HEK293 (cell line): ENCODE measurements around the gene STX5.

ENCODE experiments used
- SETDB1 ChIP-seq: IDR thresholded peaks from one replicate; pipeline ENCODE4 v1.6.1; 2017; ENCODE audit warnings: mild to moderate bottlenecking, low read length, moderate library complexity, mixed read lengths; ENCODE audit not compliant: insufficient read length
- YY1 ChIP-seq: fragments of 450-650 bp; formaldehyde crosslinking; IDR thresholded peaks from 2 replicates; pipeline ENCODE4 v1.5.1; 2018; ENCODE audit warnings: missing biosample characterization, missing genetic modification characterization
- ZBTB7A ChIP-seq: fragments of 450-650 bp; formaldehyde crosslinking; IDR thresholded peaks from 2 replicates; pipeline ENCODE4 v1.5.1; 2016; ENCODE audit warnings: low read depth, missing biosample characterization, missing genetic modification characterization
- ZNF138 ChIP-seq: fragments of 450-650 bp; formaldehyde crosslinking; IDR thresholded peaks from 2 replicates; pipeline ENCODE4 v1.5.1; 2016; ENCODE audit warnings: missing biosample characterization, missing genetic modification characterization, borderline replicate concordance
- ZNF404 ChIP-seq: fragments of 450-650 bp; formaldehyde crosslinking; IDR thresholded peaks from 2 replicates; pipeline ENCODE4 v1.5.1; 2017; ENCODE audit warnings: missing biosample characterization, missing genetic modification characterization
- TF ChIP-seq, protein P1 (sequence below): fragments of 450-650 bp; formaldehyde crosslinking; IDR thresholded peaks from 2 replicates; pipeline ENCODE4 v1.5.1; 2016; ENCODE audit warnings: missing biosample characterization, missing genetic modification characterization, borderline replicate concordance
- TF ChIP-seq, protein P2 (sequence below): fragments of 450-650 bp; formaldehyde crosslinking; IDR thresholded peaks from 2 replicates; pipeline ENCODE4 v1.5.1; 2016; ENCODE audit warnings: missing biosample characterization, missing genetic modification characterization
- TF ChIP-seq, protein P3 (sequence below): fragments of 450-650 bp; formaldehyde crosslinking; IDR thresholded peaks from 2 replicates; pipeline ENCODE4 v1.5.1; 2016; ENCODE audit warnings: missing biosample characterization, missing genetic modification characterization

DNA sequence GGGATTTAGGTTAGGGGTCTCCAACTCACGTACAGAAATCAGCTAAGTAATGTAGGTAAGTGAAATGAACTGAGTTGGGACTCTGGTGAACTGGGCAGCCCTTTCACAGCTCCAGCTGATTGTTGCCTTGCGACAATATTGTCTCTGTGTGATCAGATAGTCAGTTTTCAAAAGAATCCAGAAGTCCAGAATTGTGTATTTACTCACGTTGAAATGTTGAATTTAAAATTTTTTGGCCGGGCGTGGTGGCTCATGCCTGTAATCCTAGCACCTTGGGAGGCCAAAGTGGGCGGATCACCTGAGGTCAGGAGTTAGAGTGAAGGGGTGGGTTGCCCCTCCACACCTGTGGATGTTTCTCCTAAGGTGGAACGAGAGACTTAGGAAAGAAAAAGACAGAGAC is 26.4 kb upstream of the STX5 start:
- TF ChIP-seq ZNF138 (tag by site-specific recombination) = no peak
- TF ChIP-seq, protein P1, sequence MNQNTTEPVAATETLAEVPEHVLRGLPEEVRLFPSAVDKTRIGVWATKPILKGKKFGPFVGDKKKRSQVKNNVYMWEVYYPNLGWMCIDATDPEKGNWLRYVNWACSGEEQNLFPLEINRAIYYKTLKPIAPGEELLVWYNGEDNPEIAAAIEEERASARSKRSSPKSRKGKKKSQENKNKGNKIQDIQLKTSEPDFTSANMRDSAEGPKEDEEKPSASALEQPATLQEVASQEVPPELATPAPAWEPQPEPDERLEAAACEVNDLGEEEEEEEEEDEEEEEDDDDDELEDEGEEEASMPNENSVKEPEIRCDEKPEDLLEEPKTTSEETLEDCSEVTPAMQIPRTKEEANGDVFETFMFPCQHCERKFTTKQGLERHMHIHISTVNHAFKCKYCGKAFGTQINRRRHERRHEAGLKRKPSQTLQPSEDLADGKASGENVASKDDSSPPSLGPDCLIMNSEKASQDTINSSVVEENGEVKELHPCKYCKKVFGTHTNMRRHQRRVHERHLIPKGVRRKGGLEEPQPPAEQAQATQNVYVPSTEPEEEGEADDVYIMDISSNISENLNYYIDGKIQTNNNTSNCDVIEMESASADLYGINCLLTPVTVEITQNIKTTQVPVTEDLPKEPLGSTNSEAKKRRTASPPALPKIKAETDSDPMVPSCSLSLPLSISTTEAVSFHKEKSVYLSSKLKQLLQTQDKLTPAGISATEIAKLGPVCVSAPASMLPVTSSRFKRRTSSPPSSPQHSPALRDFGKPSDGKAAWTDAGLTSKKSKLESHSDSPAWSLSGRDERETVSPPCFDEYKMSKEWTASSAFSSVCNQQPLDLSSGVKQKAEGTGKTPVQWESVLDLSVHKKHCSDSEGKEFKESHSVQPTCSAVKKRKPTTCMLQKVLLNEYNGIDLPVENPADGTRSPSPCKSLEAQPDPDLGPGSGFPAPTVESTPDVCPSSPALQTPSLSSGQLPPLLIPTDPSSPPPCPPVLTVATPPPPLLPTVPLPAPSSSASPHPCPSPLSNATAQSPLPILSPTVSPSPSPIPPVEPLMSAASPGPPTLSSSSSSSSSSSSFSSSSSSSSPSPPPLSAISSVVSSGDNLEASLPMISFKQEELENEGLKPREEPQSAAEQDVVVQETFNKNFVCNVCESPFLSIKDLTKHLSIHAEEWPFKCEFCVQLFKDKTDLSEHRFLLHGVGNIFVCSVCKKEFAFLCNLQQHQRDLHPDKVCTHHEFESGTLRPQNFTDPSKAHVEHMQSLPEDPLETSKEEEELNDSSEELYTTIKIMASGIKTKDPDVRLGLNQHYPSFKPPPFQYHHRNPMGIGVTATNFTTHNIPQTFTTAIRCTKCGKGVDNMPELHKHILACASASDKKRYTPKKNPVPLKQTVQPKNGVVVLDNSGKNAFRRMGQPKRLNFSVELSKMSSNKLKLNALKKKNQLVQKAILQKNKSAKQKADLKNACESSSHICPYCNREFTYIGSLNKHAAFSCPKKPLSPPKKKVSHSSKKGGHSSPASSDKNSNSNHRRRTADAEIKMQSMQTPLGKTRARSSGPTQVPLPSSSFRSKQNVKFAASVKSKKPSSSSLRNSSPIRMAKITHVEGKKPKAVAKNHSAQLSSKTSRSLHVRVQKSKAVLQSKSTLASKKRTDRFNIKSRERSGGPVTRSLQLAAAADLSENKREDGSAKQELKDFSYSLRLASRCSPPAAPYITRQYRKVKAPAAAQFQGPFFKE = no peak
- TF ChIP-seq SETDB1 = no peak
- TF ChIP-seq YY1 (tag by site-specific recombination) = no peak
- TF ChIP-seq, protein P2, sequence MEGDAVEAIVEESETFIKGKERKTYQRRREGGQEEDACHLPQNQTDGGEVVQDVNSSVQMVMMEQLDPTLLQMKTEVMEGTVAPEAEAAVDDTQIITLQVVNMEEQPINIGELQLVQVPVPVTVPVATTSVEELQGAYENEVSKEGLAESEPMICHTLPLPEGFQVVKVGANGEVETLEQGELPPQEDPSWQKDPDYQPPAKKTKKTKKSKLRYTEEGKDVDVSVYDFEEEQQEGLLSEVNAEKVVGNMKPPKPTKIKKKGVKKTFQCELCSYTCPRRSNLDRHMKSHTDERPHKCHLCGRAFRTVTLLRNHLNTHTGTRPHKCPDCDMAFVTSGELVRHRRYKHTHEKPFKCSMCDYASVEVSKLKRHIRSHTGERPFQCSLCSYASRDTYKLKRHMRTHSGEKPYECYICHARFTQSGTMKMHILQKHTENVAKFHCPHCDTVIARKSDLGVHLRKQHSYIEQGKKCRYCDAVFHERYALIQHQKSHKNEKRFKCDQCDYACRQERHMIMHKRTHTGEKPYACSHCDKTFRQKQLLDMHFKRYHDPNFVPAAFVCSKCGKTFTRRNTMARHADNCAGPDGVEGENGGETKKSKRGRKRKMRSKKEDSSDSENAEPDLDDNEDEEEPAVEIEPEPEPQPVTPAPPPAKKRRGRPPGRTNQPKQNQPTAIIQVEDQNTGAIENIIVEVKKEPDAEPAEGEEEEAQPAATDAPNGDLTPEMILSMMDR (tag by site-specific recombination) = no peak
- TF ChIP-seq, protein P3, sequence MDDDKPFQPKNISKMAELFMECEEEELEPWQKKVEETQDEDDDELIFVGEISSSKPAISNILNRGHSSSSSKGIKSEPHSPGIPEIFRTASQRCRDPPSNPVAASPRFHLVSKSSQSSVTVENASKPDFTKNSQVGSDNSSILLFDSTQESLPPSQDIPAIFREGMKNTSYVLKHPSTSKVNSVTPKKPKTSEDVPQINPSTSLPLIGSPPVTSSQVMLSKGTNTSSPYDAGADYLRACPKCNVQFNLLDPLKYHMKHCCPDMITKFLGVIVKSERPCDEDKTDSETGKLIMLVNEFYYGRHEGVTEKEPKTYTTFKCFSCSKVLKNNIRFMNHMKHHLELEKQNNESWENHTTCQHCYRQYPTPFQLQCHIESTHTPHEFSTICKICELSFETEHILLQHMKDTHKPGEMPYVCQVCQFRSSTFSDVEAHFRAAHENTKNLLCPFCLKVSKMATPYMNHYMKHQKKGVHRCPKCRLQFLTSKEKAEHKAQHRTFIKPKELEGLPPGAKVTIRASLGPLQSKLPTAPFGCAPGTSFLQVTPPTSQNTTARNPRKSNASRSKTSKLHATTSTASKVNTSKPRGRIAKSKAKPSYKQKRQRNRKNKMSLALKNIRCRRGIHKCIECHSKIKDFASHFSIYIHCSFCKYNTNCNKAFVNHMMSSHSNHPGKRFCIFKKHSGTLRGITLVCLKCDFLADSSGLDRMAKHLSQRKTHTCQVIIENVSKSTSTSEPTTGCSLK (tag by site-specific recombination) = no peak
- no peak for TF ChIP-seq ZNF404 (tag by site-specific recombination)
- no peak for TF ChIP-seq ZBTB7A (tag by site-specific recombination)
